Measurements from ENCODE around the gene NCK1.

DNA sequence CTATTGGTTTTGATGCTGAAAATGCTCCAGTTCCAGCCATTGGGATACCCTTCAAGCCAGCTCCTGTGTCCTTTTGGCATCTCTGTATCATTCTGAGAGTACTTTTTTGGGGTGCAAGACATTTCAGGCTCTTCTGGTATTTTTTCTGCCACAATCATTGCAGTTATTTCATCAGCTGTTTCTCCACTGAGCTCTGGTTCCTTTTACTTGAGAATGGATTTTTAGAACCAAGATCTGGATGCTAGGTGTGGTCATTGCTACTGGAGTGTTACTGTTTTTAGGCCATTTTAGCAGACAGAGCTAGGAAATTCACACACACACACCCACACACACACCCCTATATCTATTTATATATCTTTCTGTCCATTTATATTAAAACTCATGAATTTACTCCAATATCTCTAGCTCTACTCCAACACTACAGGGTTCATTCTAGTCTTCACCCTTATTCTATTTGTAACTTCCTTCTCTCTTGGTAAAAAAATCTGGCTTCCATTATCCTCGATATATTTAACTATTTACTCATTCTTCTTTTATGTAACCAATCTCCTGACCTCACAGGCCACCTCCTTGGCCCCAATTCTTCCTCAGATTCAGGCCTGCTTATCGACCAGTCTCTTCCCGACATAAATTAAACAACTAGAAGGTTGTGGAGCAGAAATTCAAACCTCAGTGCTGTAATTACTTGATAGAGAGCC lies 26.0 kb upstream of the NCK1 start:
- TF ChIP-seq, protein P1, sequence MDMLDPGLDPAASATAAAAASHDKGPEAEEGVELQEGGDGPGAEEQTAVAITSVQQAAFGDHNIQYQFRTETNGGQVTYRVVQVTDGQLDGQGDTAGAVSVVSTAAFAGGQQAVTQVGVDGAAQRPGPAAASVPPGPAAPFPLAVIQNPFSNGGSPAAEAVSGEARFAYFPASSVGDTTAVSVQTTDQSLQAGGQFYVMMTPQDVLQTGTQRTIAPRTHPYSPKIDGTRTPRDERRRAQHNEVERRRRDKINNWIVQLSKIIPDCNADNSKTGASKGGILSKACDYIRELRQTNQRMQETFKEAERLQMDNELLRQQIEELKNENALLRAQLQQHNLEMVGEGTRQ (IDR thresholded peaks at IDR 0.05; ENCODE audit: low read depth, low read length), result no peak
- TF ChIP-seq, protein P1 (CRISPR knock-in tag; IDR thresholded peaks at IDR 0.05; ENCODE audit: borderline replicate concordance), result no peak
- TF ChIP-seq TFAP4 (IDR thresholded peaks at IDR 0.05; ENCODE audit: borderline replicate concordance, low read depth), result no peak
- TF ChIP-seq NFYC (CRISPR knock-in tag; IDR thresholded peaks at IDR 0.05), result no peak
- TF ChIP-seq MLXIP (CRISPR knock-in tag; IDR thresholded peaks at IDR 0.05; ENCODE audit: borderline replicate concordance), result no peak
- TF ChIP-seq POLR2A (IDR thresholded peaks at IDR 0.05; ENCODE audit: insufficient read depth in 1 of 2, low read depth in 2 of 2, low read length in 2 of 2), result no peak
- TF ChIP-seq MAX (IDR thresholded peaks at IDR 0.05), result no peak
- no peak for TF ChIP-seq REST (IDR thresholded peaks at IDR 0.05; ENCODE audit: borderline replicate concordance in 1 of 2, low read depth in 1 of 2, low read length in 2 of 2)
- TF ChIP-seq, protein P2, sequence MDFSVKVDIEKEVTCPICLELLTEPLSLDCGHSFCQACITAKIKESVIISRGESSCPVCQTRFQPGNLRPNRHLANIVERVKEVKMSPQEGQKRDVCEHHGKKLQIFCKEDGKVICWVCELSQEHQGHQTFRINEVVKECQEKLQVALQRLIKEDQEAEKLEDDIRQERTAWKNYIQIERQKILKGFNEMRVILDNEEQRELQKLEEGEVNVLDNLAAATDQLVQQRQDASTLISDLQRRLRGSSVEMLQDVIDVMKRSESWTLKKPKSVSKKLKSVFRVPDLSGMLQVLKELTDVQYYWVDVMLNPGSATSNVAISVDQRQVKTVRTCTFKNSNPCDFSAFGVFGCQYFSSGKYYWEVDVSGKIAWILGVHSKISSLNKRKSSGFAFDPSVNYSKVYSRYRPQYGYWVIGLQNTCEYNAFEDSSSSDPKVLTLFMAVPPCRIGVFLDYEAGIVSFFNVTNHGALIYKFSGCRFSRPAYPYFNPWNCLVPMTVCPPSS (IDR thresholded peaks at IDR 0.05), result no peak
- TF ChIP-seq, protein P3, sequence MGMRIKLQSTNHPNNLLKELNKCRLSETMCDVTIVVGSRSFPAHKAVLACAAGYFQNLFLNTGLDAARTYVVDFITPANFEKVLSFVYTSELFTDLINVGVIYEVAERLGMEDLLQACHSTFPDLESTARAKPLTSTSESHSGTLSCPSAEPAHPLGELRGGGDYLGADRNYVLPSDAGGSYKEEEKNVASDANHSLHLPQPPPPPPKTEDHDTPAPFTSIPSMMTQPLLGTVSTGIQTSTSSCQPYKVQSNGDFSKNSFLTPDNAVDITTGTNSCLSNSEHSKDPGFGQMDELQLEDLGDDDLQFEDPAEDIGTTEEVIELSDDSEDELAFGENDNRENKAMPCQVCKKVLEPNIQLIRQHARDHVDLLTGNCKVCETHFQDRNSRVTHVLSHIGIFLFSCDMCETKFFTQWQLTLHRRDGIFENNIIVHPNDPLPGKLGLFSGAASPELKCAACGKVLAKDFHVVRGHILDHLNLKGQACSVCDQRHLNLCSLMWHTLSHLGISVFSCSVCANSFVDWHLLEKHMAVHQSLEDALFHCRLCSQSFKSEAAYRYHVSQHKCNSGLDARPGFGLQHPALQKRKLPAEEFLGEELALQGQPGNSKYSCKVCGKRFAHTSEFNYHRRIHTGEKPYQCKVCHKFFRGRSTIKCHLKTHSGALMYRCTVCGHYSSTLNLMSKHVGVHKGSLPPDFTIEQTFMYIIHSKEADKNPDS (CRISPR knock-in tag; IDR thresholded peaks at IDR 0.05), result no peak
- no peak for TF ChIP-seq FOXJ3 (CRISPR knock-in tag; IDR thresholded peaks at IDR 0.05; ENCODE audit: borderline replicate concordance)
- no peak for TF ChIP-seq FOXM1 (CRISPR knock-in tag; IDR thresholded peaks at IDR 0.05)
